Astrocyte (in vitro differentiated cells and primary cell): Measurements from ENCODE around the gene BFAR.

Source experiments
- CTCF ChIP-seq: IDR thresholded peaks from 2 replicates; pipeline ENCODE4 v1.5.1; 2011; ENCODE audit warnings: low read depth, mild to moderate bottlenecking, inconsistent platforms, low read length, moderate library complexity; ENCODE audit not compliant: insufficient read depth
- EZH2 ChIP-seq: IDR thresholded peaks from 2 replicates; pipeline ENCODE4 v1.6.1; 2012; ENCODE audit warnings: mild to moderate bottlenecking, low read length, inconsistent platforms; ENCODE audit not compliant: insufficient read depth

- TF ChIP-seq CTCF (no peak), EZH2 (no peak)
Observed at GRCh38 chr16:14640538-14640937, 7.8 kb downstream of the BFAR start.
